ENCODE results near the gene DHRS3.

- no peak for TF ChIP-seq EZH2phosphoT487 (conservative IDR thresholded peaks at IDR 0.05; ENCODE audit: low read length)
- no peak for TF ChIP-seq CTCF (IDR thresholded peaks at IDR 0.05; ENCODE audit: insufficient read depth, low read length, poor library complexity, severe bottlenecking)
Observed at GRCh38 chr1:12553963-12554362, 64.0 kb downstream of the DHRS3 start.
